Activated CD8-positive, alpha-beta memory T cell treated with anti-CD3 and anti-CD28 coated beads for 1 hour (primary cell): ENCODE measurements around the gene THRAP3.
"Not testable (repeated sequence)": the region's sequence is repeated elsewhere in the genome, so short reads cannot be mapped to it uniquely, and the experiment has no call there.

Experiments used
- DNase-seq, 2 donors: peaks; one replicate each; pipeline ENCODE4 v3.0.0-alpha.2; 2020; ENCODE audit warnings: low read depth in 1 of 2; ENCODE audit errors: extremely low read depth in 1 of 2

Gene THRAP3

DNA sequence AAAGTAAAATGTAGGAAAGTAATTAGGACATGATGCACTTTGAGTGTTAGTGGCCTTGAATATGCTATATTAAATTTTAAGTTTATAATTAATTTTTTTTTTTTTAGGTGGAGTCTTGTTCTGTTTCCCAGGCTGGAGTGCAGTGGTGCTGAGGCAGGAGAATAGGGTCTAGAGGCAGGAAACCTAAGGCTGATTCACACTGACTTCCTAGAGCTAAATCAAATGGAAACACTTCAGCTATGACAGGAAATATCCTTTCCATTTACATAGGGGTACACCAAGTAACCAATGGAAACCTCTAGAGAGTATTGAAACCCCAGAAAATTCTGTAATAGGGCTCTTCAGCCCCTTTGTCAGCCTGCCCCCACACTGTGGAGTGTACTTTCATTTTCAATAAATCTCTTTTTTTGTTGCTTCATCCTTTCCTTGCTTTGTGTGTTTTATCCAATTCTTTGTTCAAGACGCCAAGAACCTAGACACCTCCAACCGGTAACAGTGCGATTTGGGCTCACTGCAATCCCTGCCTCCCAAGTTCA lies 17.9 kb upstream of the THRAP3 start:
- DNase-seq: no peak

GRCh38 chr1:36207339-36207738 lies 16.9 kb upstream of the THRAP3 start:
- no peak for DNase-seq

DNA sequence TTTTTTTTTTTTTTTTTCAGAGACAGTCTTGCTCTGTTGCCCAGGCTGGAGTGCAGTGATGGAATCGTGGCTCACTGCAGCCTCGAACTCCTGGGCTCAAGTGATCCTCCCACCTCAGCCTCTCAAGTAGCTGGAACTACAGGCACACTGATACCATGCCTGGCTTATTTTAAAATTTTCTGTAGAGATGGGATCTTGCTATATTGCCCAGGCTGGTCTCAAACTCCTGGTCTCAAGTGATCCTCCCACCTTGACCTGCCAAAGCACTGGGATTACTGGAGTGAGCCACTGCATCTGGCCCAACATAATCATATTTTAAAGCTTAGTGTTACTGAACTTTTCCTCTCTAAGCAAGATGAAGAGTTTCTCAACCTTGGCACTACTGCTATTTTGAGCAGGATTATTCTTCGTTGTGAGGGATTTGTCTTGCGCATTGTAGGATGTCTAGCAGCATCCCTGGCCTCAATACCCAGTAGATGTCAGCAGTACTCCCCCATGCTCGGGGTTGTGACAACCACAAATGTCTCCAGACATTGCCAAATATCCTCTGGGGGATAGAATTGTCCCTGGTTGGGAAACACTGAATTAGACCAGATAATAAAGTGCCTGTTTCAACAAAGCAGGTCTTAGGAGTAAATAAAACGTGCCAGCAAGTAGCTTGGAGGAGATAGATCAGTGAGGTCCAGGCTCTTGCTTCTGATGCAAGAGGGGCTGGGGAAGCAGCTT lies 15.1 kb upstream of the THRAP3 start:
- DNase-seq: no peak

- no peak for DNase-seq
Observed at GRCh38 chr1:36211307-36211706, 12.9 kb upstream of the THRAP3 start.

DNA sequence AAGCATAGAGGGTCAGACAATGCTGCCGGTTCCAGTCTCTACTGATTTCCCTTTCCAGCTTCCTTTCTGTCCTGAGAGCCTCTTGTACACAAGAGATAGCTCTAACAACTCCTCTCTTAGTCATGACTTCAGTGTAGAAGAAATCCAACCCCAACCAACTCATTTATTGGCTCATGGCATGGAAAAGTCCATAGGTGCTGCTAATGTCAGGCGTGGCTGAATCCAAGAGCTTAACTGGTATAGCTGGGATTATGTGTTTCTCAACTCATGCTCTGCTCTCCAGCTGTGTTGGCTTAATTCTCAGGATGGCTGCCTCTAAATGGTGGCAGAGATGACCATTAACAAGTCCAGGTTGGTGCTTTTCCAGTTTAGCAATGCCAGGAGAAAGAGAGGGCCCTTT lies 12.4 kb upstream of the THRAP3 start:
- DNase-seq: no peak

DNA sequence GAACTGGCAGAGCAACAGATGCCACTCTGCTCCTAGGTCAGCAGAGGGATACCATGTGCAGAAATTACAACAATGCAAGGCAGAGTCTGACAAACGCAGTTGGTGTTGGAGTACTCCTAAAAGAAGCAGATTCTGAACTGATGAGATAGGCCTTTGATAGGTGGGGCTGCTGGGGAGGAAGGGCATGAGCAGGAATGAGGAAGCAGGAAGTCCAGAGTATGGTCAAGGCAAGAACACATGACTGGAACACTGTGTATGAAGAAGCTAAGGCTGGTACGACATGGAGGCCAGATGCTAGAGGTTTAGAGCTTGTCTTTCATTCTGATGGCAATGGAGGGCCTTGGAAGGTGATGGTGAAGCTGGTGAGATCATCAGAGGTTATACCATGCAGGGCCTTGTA lies 11.5 kb upstream of the THRAP3 start:
- DNase-seq: no peak

DNA sequence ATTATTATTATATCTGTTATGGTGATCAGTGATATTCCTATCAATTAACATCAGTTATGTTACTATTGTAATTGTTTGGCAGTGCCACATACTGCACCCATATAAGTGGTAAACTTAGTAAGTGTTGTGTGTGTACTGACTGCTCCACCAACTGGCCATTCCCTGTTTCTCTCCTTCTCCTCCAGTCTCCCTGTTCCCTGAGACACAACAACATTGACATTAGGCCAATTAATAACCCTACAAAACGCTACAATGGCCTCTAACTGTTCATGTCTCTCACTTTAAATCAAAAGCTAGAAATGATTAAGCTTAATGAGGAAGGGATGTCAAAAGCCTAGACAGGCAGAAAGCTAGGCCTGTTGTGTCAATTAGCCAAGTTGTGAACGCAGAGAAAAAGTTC lies 6.6 kb upstream of the THRAP3 start:
- DNase-seq: no peak

DNA sequence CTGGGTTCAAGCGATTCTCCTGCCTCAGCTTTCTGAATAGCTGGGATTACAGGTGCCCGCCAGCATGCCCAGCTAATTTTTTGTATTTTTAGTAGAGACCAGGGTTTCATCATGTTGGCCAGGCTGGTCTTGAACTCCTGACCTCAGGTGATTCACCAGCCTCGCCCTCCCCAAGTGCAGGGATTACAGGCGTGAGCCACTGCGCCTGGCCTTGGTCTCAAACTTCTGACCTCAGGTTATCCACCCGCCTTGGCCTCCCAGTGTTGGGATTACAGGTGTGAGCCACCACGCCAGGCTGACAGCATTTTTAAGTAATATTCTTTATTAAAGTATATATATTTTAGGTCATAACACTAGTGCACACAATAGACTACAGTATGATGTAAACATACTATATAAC lies 2.3 kb upstream of the THRAP3 start:
- not testable (repeated sequence) for DNase-seq

GRCh38 chr1:36222481-36223380 lies 1.5 kb upstream of the THRAP3 start:
- DNase-seq: peak in 1 of 2 donors; percentile 1

DNA sequence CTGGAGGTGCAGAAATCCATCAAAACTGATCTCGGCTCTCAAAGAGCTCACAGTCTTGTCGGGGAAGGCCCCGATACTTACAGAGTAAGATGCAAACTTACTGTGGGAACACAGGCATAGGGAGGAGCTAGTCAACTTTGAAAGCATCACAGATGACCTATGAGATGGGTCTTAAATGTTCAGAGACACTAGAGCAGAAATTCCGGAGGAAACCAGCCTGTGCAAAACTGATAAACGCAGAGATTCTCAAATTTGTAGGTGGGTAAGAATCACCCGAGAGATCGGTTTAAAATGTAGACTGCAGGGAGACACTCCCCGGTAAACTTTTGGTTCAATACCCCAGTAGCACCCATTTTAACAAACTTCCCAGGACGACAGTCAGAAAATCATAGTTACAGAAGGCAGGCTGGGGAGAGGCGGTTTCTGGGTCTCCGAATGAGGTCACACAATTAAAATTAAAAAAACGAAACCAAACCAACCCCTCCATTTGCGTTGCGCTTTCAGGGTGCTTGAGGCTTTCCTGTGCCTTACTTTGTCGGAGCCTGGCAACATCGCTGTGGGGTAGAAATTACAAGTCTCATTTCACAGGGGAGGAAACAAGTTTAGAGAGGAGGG lies 755 bp upstream of the THRAP3 start:
- peak; percentile 1 to 5 for DNase-seq

GRCh38 chr1:36224537-36225282 lies 467 bp downstream of the THRAP3 start:
- peak in 1 of 2 donors; percentile 63 for DNase-seq

- DNase-seq: no peak
Observed at GRCh38 chr1:36225283-36225899, 1.1 kb downstream of the THRAP3 start.

- DNase-seq: not testable (repeated sequence)
Observed at GRCh38 chr1:36230279-36230678, 6.0 kb downstream of the THRAP3 start.

- DNase-seq: no peak
Observed at GRCh38 chr1:36231191-36231590, 6.9 kb downstream of the THRAP3 start.

- no peak for DNase-seq
Observed at GRCh38 chr1:36232212-36233095, 8.2 kb downstream of the THRAP3 start.

- DNase-seq: no peak
Observed at GRCh38 chr1:36236302-36236701, 12.1 kb downstream of the THRAP3 start.

DNA sequence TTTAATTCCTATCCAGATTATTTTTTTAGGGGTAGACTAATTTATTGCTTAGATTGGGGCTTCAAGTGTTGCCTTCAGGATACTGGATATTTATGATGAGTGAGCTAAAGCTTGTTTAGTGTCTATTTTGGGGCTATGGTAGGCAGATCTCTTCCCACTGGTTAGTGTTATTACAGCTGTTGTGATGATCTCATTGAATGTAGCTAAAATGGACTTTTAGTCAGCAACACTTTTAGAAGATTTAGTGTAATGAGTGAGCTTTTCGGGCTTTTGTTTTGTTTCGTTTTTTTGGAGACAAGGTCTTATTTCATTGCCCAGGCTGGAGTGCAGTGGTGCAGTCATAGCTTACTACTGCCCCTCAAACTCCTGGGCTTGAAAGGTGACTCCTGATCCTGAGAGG lies 14.2 kb downstream of the THRAP3 start:
- DNase-seq: no peak

DNA sequence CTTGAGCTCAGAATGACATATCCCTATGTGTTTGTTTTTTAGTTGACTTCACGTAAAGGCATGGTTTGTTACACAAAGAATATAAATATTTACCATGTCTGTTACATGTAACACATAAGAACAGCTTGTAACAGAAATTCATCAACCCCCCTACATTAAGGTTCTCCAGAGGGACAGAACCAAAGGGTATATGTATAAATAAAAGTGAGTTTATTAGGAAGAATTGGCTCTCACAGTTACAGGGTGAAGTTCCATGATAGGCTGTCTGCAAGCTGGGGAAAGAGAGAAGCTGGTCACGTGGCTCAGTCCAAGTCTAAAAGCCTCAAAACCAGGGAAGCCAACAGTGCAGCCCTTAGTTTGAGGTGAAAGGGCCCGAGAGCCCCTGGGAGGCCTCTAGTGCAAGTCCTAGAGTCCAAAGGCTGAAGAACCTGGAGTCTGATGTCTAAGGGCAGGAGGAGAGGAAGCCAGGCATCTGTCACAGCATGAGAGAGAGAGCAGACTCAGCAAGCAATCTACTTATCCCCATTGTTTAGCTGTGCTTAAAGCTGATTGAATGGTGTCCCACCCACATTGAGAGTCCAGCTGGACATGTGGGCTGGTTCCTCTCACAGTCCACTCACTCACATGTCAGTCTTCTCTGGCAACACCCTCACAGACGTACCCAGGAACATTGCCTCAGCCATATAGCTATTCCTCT lies 15.8 kb downstream of the THRAP3 start:
- DNase-seq: no peak

DNA sequence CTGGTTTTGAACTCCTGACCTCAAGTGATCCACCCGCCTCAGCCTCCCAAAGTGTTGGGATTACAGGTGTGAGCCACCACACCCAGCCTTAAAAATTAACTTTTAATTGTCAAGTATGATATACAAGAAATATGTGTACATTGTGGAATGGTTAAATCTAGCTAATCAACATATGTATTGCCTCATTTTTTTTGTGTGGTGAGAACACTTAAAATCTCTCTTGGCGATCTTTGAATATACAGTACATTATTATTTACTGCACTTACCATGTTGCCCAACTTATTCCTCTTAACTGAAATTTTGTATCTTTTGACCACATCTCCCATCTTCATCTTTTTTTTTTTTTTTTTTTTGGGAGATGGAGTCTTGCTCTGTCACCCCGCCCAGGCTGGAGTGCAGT lies 23.3 kb downstream of the THRAP3 start:
- DNase-seq: no peak
